AG04449 (cell line): ENCODE measurements around the gene DIPK1C.

ENCODE experiments used
- CTCF ChIA-PET: fragments of 350-600 bp; formaldehyde crosslinking; extraction: SDS; loops from one replicate; lab custom pipeline; 2021; ENCODE audit warnings: antibody characterized with exemption; lab: Yijun Ruan, JAX
- POLR2A ChIA-PET: fragments of 400-600, 350-600 bp; formaldehyde crosslinking; extraction: SDS; loops from one replicate; lab custom pipeline; 2020; ENCODE audit warnings: antibody characterized with exemption, inconsistent platforms; lab: Yijun Ruan, JAX
- DNase-seq: peaks from one replicate; pipeline ENCODE4 v3.0.0-alpha.2; 2010; ENCODE audit warnings: low read depth, low spot score
- H3K4me3 ChIP-seq: 2 replicates; pipeline ENCODE4 v1.5.1; 2011; ENCODE audit warnings: low read depth, mild to moderate bottlenecking, control low read depth, low read length
- TF ChIP-seq, protein P1 (sequence below): IDR thresholded peaks from one replicate; pipeline ENCODE4 v1.5.1; 2011; ENCODE audit warnings: mild to moderate bottlenecking, moderate library complexity, low read length, control low read depth, inconsistent platforms; ENCODE audit not compliant: insufficient read depth; ENCODE audit errors: missing control alignments

Gene DIPK1C

DNA sequence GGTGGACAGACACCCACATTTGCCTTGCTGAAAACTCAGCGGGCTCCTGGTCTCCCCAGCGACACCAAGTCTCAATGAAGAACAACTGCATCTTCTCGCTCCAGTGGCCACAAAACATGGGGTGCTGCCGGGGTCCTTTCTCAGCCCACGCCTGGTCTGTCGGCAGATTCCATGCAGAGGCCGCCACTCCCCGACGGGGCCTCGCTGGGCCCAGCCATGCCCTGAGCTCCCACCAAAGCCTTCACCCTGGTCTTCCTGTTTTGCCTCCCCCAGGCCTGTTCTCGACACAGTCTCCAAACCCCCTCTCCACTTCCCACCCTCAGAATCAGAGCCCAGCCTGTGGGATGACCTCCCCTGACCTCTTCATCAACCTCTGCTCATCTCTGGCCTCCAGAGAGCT lies 31.2 kb downstream of the DIPK1C start:
- TF ChIP-seq, protein P1, sequence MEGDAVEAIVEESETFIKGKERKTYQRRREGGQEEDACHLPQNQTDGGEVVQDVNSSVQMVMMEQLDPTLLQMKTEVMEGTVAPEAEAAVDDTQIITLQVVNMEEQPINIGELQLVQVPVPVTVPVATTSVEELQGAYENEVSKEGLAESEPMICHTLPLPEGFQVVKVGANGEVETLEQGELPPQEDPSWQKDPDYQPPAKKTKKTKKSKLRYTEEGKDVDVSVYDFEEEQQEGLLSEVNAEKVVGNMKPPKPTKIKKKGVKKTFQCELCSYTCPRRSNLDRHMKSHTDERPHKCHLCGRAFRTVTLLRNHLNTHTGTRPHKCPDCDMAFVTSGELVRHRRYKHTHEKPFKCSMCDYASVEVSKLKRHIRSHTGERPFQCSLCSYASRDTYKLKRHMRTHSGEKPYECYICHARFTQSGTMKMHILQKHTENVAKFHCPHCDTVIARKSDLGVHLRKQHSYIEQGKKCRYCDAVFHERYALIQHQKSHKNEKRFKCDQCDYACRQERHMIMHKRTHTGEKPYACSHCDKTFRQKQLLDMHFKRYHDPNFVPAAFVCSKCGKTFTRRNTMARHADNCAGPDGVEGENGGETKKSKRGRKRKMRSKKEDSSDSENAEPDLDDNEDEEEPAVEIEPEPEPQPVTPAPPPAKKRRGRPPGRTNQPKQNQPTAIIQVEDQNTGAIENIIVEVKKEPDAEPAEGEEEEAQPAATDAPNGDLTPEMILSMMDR: no peak
- no peak overlapping the region for H3K4me3 ChIP-seq
- no peak for DNase-seq
- ChIA-PET POLR2A (no interaction called here), CTCF (no interaction called here)

DNA sequence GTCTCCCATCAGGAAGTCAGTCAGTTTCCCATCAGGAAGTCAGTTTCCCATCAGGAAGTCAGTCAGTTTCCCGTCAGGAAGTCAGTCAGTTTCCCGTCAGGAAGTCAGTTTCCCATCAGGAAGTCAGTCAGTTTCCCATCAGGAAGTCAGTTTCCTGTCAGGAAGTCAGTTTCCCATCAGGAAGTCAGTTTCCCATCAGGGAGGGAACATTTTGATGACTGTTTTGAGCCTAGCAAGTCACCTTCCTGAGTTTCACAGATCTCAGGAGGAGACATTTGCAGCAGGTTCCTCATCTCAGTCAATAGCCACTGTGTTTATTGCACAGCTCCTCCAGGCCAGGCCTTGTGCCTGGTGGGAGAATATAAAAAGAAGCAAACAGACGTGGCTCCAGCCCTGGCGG lies 31.9 kb downstream of the DIPK1C start:
- CTCF ChIA-PET: no interaction called here
- TF ChIP-seq, protein P1: no peak
- DNase-seq: no peak
- H3K4me3 ChIP-seq: no peak overlapping the region
- POLR2A ChIA-PET: no interaction called here

DNA sequence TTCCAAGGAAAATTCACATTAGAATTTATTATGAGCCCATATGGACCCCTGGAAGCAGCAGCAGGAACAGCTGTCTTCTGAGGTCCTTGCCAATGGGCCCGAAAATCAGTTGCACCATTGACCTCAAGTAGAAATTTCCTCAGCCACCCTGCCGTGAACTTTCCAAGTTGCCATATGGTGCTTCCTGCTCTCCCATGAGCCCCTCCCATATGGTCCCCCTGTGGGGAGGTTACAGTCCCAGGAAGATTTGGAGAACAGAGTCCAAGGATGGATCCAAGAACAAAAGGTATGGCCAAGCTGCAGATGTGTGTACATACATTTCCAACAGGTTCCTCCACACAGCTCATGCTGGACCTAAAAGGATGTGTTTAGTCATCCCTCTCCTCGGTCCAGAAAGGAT lies 34.6 kb downstream of the DIPK1C start:
- no peak overlapping the region for H3K4me3 ChIP-seq
- ChIA-PET POLR2A (interaction anchor here (0.6 kb wide), 1 partner anchor 21 kb away, joined by 3 read pairs; no protein-coding TSS in a partner anchor), CTCF (no interaction called here)
- no peak for DNase-seq
- TF ChIP-seq, protein P1: no peak

DNA sequence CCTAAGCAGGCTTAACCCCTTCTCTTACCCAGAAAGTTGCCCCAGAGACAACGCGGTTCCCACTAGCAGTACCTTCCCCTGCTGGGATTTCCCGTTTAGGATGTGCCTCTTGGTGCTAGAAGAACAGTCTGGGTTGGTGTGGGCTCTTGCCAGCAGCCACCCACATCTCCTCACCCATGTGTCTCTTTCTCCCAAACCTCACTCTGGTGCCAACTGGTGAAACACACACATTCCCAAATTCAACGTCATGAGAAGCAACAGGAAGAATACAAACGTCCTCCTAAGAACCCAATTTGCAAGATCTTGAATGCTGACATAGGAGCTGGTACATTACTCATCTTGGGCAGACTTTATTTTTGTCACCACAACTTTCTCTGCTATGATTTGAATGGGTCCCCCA lies 36.2 kb downstream of the DIPK1C start:
- CTCF ChIA-PET: no interaction called here
- TF ChIP-seq, protein P1: no peak
- DNase-seq: no peak
- POLR2A ChIA-PET: no interaction called here
- no peak overlapping the region for H3K4me3 ChIP-seq

DNA sequence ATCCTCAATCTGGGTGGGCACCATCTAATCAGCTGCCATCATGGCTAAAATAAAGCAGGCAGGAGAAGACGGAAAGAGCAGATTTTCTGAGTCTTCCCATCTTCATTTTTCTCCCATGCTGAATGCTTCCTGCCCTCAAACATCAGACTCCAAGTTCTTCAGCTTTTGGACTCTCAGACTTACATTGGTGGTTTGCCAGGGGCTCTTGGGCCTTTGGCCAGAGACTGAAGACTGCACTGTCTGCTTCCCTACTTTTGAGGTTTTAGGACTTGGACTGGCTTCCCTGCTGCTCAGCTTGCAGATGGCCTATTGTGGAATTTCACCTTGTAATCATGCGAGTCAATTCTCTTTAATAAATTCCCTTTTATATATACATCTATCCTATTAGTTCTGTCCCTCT lies 36.6 kb downstream of the DIPK1C start:
- TF ChIP-seq, protein P1: no peak
- H3K4me3 ChIP-seq: no peak overlapping the region
- ChIA-PET CTCF (no interaction called here), POLR2A (no interaction called here)
- no peak for DNase-seq

DNA sequence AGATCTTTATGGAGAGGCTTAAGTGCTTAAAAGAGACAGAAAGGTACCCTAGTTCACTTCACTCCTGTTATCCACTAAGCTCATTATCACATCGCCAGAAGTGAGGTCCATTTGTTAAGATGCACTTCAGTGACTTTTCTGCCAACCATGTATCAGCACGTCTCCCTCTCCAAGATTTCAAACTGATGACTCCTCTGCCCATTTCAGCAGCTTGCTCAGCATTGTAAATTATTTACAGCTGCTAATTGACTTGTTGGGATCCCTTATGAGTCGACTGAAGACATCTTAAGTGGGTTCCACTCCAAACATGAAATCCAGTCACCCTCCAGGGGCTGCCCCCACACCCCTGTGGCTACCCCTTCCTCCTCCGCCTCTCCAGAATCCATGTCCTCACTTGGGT lies 37.3 kb downstream of the DIPK1C start:
- H3K4me3 ChIP-seq: no peak overlapping the region
- ChIA-PET POLR2A (no interaction called here), CTCF (interaction anchor here (1.1 kb wide), 1 partner anchor 66 kb away, joined by 3 read pairs; no protein-coding TSS in a partner anchor)
- TF ChIP-seq, protein P1: no peak
- no peak for DNase-seq
